Measurements from ENCODE around the gene DDI2.

DNA sequence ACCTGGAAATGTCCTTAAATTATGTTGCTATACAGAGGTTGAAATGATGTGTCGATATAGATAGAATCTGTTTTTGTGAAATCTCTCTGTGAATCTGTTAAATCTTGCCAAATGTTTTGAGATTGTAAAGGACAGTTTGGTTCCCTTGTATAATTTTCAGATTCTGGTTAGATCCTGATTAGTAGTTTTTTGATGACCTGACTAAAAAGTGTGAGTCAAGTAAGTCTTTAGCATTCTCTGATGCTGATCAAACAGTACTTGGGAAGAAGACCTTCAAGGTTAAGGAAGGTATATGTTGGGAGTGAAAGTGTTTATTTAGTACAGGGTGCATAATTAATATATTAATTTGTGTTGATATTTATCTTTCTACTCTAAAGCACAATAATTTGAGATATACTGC, 32.7 kb downstream of the DDI2 start:
- TF ChIP-seq, protein P1, sequence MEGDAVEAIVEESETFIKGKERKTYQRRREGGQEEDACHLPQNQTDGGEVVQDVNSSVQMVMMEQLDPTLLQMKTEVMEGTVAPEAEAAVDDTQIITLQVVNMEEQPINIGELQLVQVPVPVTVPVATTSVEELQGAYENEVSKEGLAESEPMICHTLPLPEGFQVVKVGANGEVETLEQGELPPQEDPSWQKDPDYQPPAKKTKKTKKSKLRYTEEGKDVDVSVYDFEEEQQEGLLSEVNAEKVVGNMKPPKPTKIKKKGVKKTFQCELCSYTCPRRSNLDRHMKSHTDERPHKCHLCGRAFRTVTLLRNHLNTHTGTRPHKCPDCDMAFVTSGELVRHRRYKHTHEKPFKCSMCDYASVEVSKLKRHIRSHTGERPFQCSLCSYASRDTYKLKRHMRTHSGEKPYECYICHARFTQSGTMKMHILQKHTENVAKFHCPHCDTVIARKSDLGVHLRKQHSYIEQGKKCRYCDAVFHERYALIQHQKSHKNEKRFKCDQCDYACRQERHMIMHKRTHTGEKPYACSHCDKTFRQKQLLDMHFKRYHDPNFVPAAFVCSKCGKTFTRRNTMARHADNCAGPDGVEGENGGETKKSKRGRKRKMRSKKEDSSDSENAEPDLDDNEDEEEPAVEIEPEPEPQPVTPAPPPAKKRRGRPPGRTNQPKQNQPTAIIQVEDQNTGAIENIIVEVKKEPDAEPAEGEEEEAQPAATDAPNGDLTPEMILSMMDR (IDR thresholded peaks at IDR 0.05): no peak
- no peak for TF ChIP-seq POLR2A (IDR thresholded peaks at IDR 0.05)

Data from body of pancreas (tissue), 4 donors.